CD4-positive, CD25-positive, alpha-beta regulatory T cell (primary cell): ENCODE data around the gene METTL27. TPM values are rescaled to one million over a fixed set of nuclear protein-coding genes. Genes with fewer than 3 reads are reported as not detected.
"Not testable (repeated sequence)": the region's sequence is repeated elsewhere in the genome, so short reads cannot be mapped to it uniquely, and the experiment has no call there.

Source experiments
- ATAC-seq, 2 donors: fragments of 150-1000 bp; cut with Tn5 transposase; one replicate each; pipeline ENCODE4 v1.10.0; 2021; ENCODE audit warnings: low read depth in 2 of 2, moderate number of reproducible peaks in 2 of 2, moderate library complexity in 1 of 2
- DNase-seq, 3 donors: peaks; one replicate each; pipeline versions ENCODE4 v3.0.0 to v3.0.0-alpha.2; 2012 to 2022; ENCODE audit warnings: mixed read lengths in 1 of 3
- H3K27ac ChIP-seq: one replicate; pipeline ENCODE4 v1.7.0; 2013; ENCODE audit warnings: mild to moderate bottlenecking, low read length; ENCODE audit not compliant: insufficient read depth, poor library complexity, severe bottlenecking
- H3K27me3 ChIP-seq: one replicate; pipeline ENCODE4 v1.7.0; 2013; ENCODE audit warnings: low read length; ENCODE audit not compliant: control insufficient read depth, insufficient read depth
- H3K36me3 ChIP-seq: one replicate; pipeline ENCODE4 v1.7.0; 2013; ENCODE audit warnings: mild to moderate bottlenecking, low read length, moderate library complexity; ENCODE audit not compliant: control insufficient read depth, insufficient read depth
- H3K4me1 ChIP-seq: 2 replicates; pipeline ENCODE4 v1.7.0; 2013; ENCODE audit warnings: mild to moderate bottlenecking, low read length; ENCODE audit not compliant: insufficient read depth, control insufficient read depth, poor library complexity, severe bottlenecking
- H3K4me3 ChIP-seq: one replicate; pipeline ENCODE4 v1.7.0; 2013; ENCODE audit warnings: low read depth, mild to moderate bottlenecking, low read length, moderate library complexity
- H3K9me3 ChIP-seq, 2 experiments: 1 replicate in 1 of 2; 2 replicates in 1 of 2; pipeline ENCODE4 v1.7.0; 2013; ENCODE audit warnings: low read length in 2 of 2, mild to moderate bottlenecking in 1 of 2, moderate library complexity in 1 of 2; ENCODE audit not compliant: control insufficient read depth in 2 of 2
- H3K27ac Mint-ChIP-seq, 3 donors: one replicate each; pipeline ENCODE4 v1.8.0; 2020 to 2022; ENCODE audit warnings: mild to moderate bottlenecking in 3 of 3, mixed read lengths in 3 of 3, moderate library complexity in 2 of 3
- H3K27me3 Mint-ChIP-seq: one replicate; pipeline ENCODE4 v1.8.0; 2022; ENCODE audit warnings: mild to moderate bottlenecking, mixed read lengths
- H3K36me3 Mint-ChIP-seq: one replicate; pipeline ENCODE4 v1.8.0; 2020; ENCODE audit warnings: mixed read lengths
- H3K4me1 Mint-ChIP-seq, 4 donors: one replicate each; pipeline ENCODE4 v1.8.0; 2020 to 2022; ENCODE audit warnings: mixed read lengths in 4 of 4, mild to moderate bottlenecking in 1 of 4
- H3K4me3 Mint-ChIP-seq, 4 donors: one replicate each; pipeline ENCODE4 v1.8.0; 2020 to 2022; ENCODE audit warnings: mild to moderate bottlenecking in 4 of 4, mixed read lengths in 4 of 4, moderate library complexity in 3 of 4
- H3K9me3 Mint-ChIP-seq, 7 donors: one replicate each; pipeline ENCODE4 v1.8.0; 2020 to 2022; ENCODE audit warnings: mixed read lengths in 7 of 7, mild to moderate bottlenecking in 3 of 7, moderate library complexity in 2 of 7
- polyA plus RNA-seq, 4 donors: library from polyadenylated mRNA; unstranded; fragments of 300-500 nt; fragmentation: Illumina TruSeq; gene quantifications; one replicate each; pipeline ENCODE4 v1.2.3, GENCODE V29; 2021
- total RNA-seq: library from RNA; stranded (reverse); gene quantifications from one replicate; pipeline ENCODE4 v1.2.3, GENCODE V29; 2022

Gene METTL27
- total and polyA plus RNA-seq, 5 donors from 2014 or later, result 1.1 to 29.1 (median 2.9) TPM

- H3K4me3 ChIP-seq, H3K9me3 ChIP-seq, H3K9me3 Mint-ChIP-seq, H3K27ac ChIP-seq, DNase-seq, H3K4me1 Mint-ChIP-seq, H3K36me3 ChIP-seq, H3K27me3 ChIP-seq, H3K4me1 ChIP-seq, ATAC-seq, H3K36me3 Mint-ChIP-seq: not testable (repeated sequence)
- peak overlapping the region in 1 of 4 donors; percentile 77 for H3K4me3 Mint-ChIP-seq
- peaks cover 24% of the 10 kb centered on the region for H3K27me3 Mint-ChIP-seq
- peak overlapping the region in 1 of 3 donors; percentile 72 for H3K27ac Mint-ChIP-seq
Measured at GRCh38 chr7:73884867-73885422, 42.6 kb upstream of the METTL27 start.

- Mint-ChIP-seq H3K9me3 (no peaks in the 10 kb centered on the region), H3K27ac (no peak overlapping the region), H3K4me1 (no peaks in the 10 kb centered on the region), H3K27me3 (peaks cover 16% of the 10 kb centered on the region), H3K4me3 (no peak overlapping the region), H3K36me3 (no peaks in the 10 kb centered on the region)
- DNase-seq (no peak), ATAC-seq (no peak)
- Histone ChIP-seq H3K9me3 (no peaks in the 10 kb centered on the region), H3K27me3 (no peaks in the 10 kb centered on the region), H3K4me1 (no peaks in the 10 kb centered on the region), H3K27ac (no peak overlapping the region), H3K4me3 (no peak overlapping the region), H3K36me3 (no peaks in the 10 kb centered on the region)
Measured at GRCh38 chr7:73882047-73882402, 39.7 kb upstream of the METTL27 start.

GRCh38 chr7:73881352-73882046 lies 39.2 kb upstream of the METTL27 start:
- Histone ChIP-seq H3K9me3 (no peaks in the 10 kb centered on the region), H3K4me3 (no peak overlapping the region), H3K4me1 (no peaks in the 10 kb centered on the region), H3K27ac (no peak overlapping the region), H3K27me3 (no peaks in the 10 kb centered on the region), H3K36me3 (no peaks in the 10 kb centered on the region)
- Mint-ChIP-seq H3K27me3 (peaks cover 16% of the 10 kb centered on the region), H3K36me3 (no peaks in the 10 kb centered on the region), H3K4me3 (no peak overlapping the region), H3K4me1 (no peaks in the 10 kb centered on the region), H3K27ac (no peak overlapping the region), H3K9me3 (no peaks in the 10 kb centered on the region)
- ATAC-seq (no peak), DNase-seq (no peak)

GRCh38 chr7:73880755-73881328 lies 38.5 kb upstream of the METTL27 start:
- peaks cover 12% of the 10 kb centered on the region for H3K27me3 Mint-ChIP-seq
- H3K27ac Mint-ChIP-seq, result no peak overlapping the region
- H3K9me3 Mint-ChIP-seq, result no peaks in the 10 kb centered on the region
- no peaks in the 10 kb centered on the region for H3K36me3 ChIP-seq
- no peaks in the 10 kb centered on the region for H3K9me3 ChIP-seq
- no peak overlapping the region for H3K27ac ChIP-seq
- no peaks in the 10 kb centered on the region for H3K27me3 ChIP-seq
- DNase-seq (no peak), ATAC-seq (no peak)
- H3K4me3 Mint-ChIP-seq, result no peak overlapping the region
- no peaks in the 10 kb centered on the region for H3K4me1 Mint-ChIP-seq
- no peaks in the 10 kb centered on the region for H3K4me1 ChIP-seq
- H3K36me3 Mint-ChIP-seq, result no peaks in the 10 kb centered on the region
- H3K4me3 ChIP-seq, result no peak overlapping the region

- Histone ChIP-seq H3K9me3 (no peaks in the 10 kb centered on the region), H3K27ac (no peak overlapping the region), H3K4me3 (no peak overlapping the region), H3K27me3 (no peaks in the 10 kb centered on the region), H3K4me1 (no peaks in the 10 kb centered on the region), H3K36me3 (no peaks in the 10 kb centered on the region)
- Mint-ChIP-seq H3K36me3 (no peaks in the 10 kb centered on the region), H3K9me3 (no peaks in the 10 kb centered on the region), H3K27ac (no peak overlapping the region), H3K4me3 (no peak overlapping the region), H3K4me1 (no peaks in the 10 kb centered on the region), H3K27me3 (peaks cover 10% of the 10 kb centered on the region)
- ATAC-seq (no peak), DNase-seq (no peak)
Measured at GRCh38 chr7:73879977-73880681, 37.8 kb upstream of the METTL27 start.

- no peak overlapping the region for H3K27ac Mint-ChIP-seq
- Histone ChIP-seq H3K27ac (no peak overlapping the region), H3K4me3 (no peak overlapping the region), H3K36me3 (no peaks in the 10 kb centered on the region), H3K4me1 (no peaks in the 10 kb centered on the region), H3K9me3 (no peaks in the 10 kb centered on the region), H3K27me3 (no peaks in the 10 kb centered on the region)
- H3K9me3 Mint-ChIP-seq, result no peaks in the 10 kb centered on the region
- no peaks in the 10 kb centered on the region for H3K4me1 Mint-ChIP-seq
- ATAC-seq (no peak), DNase-seq (no peak)
- H3K36me3 Mint-ChIP-seq, result no peaks in the 10 kb centered on the region
- peaks cover 6% of the 10 kb centered on the region for H3K27me3 Mint-ChIP-seq
- H3K4me3 Mint-ChIP-seq, result no peak overlapping the region
Measured at GRCh38 chr7:73876973-73877372, 34.7 kb upstream of the METTL27 start.

- H3K9me3 ChIP-seq, result no peaks in the 10 kb centered on the region
- Mint-ChIP-seq H3K36me3 (no peaks in the 10 kb centered on the region), H3K4me1 (no peaks in the 10 kb centered on the region), H3K27me3 (peaks cover 6% of the 10 kb centered on the region), H3K4me3 (no peak overlapping the region), H3K27ac (no peak overlapping the region), H3K9me3 (no peaks in the 10 kb centered on the region)
- H3K27me3 ChIP-seq, result no peaks in the 10 kb centered on the region
- no peaks in the 10 kb centered on the region for H3K36me3 ChIP-seq
- ATAC-seq (no peak), DNase-seq (no peak)
- H3K4me1 ChIP-seq, result no peaks in the 10 kb centered on the region
- no peak overlapping the region for H3K27ac ChIP-seq
- no peak overlapping the region for H3K4me3 ChIP-seq
Measured at GRCh38 chr7:73876361-73876760, 34.0 kb upstream of the METTL27 start.
